CD4-positive, alpha-beta T cell (primary cell): ENCODE measurements around the gene SIRPB2. TPM values are rescaled to one million over a fixed set of nuclear protein-coding genes. Genes with fewer than 3 reads are reported as not detected.

ENCODE experiments used
- ATAC-seq: fragments of 200-7000 bp; cut with Tn5 transposase; one replicate; pipeline ENCODE4 v1.10.0; 2022; ENCODE audit warnings: mild to moderate bottlenecking; ENCODE audit not compliant: poor library complexity
- CTCF ChIA-PET: fragments of 350-600 bp; sonication (Branson Sonifier 250); formaldehyde crosslinking; loops from one replicate; lab custom pipeline; 2021; ENCODE audit warnings: antibody characterized with exemption, inconsistent platforms; lab: Charles Lee
- POLR2A ChIA-PET: fragments of 350-600 bp; sonication (Branson Sonifier 250); formaldehyde crosslinking; loops from one replicate; lab custom pipeline; 2021; ENCODE audit warnings: antibody characterized with exemption, inconsistent platforms; lab: Charles Lee
- DNase-seq, 14 experiments: peaks; one replicate each; pipeline ENCODE4 v3.0.0-alpha.2; 2013 to 2020; ENCODE audit warnings: mixed read lengths in 2 of 14
- H3K27ac ChIP-seq, 2 donors: one replicate each; pipeline versions ENCODE4 v1.5.1 to v1.7.0; 2013; ENCODE audit warnings: low read length in 2 of 2, low read depth in 1 of 2, mild to moderate bottlenecking in 1 of 2
- H3K27me3 ChIP-seq, 2 experiments: 1 replicate in 1 of 2; 2 replicates in 1 of 2; pipeline versions ENCODE4 v1.6.1 to v1.7.0; 2013; ENCODE audit warnings: low read length in 2 of 2, control low read depth in 1 of 2, mild to moderate bottlenecking in 1 of 2, moderate library complexity in 1 of 2; ENCODE audit not compliant: insufficient read depth in 2 of 2, control insufficient read depth in 1 of 2
- H3K36me3 ChIP-seq: one replicate; pipeline ENCODE4 v1.6.1; 2013; ENCODE audit warnings: low read length, control low read depth; ENCODE audit not compliant: insufficient read depth
- H3K4me1 ChIP-seq: one replicate; pipeline ENCODE4 v1.6.1; 2013; ENCODE audit warnings: low read length, control low read depth; ENCODE audit not compliant: insufficient read depth
- H3K4me3 ChIP-seq: one replicate; pipeline ENCODE4 v1.5.1; 2013; ENCODE audit warnings: mild to moderate bottlenecking, low read length, moderate library complexity
- H3K9me3 ChIP-seq, 2 experiments: 1 replicate in 1 of 2; 2 replicates in 1 of 2; pipeline versions ENCODE4 v1.6.1 to v1.7.0; 2013; ENCODE audit warnings: low read length in 2 of 2, mild to moderate bottlenecking in 2 of 2, control low read depth in 1 of 2, moderate library complexity in 1 of 2; ENCODE audit not compliant: control insufficient read depth in 1 of 2, insufficient read depth in 1 of 2
- H3K27ac Mint-ChIP-seq: one replicate; pipeline ENCODE4 v1.8.0; 2020; ENCODE audit warnings: mixed read lengths
- H3K27me3 Mint-ChIP-seq: one replicate; pipeline ENCODE4 v1.8.0; 2021; ENCODE audit warnings: mixed read lengths
- H3K36me3 Mint-ChIP-seq: one replicate; pipeline ENCODE4 v1.8.0; 2021; ENCODE audit warnings: low read depth, mixed read lengths
- H3K4me1 Mint-ChIP-seq: one replicate; pipeline ENCODE4 v1.8.0; 2021; ENCODE audit warnings: low read depth, mixed read lengths
- H3K4me3 Mint-ChIP-seq: one replicate; pipeline ENCODE4 v1.8.0; 2020; ENCODE audit warnings: mild to moderate bottlenecking, mixed read lengths
- H3K9me3 Mint-ChIP-seq: one replicate; pipeline ENCODE4 v1.8.0; 2020; ENCODE audit warnings: mixed read lengths
- intact Hi-C, 2 experiments: fragments of 100-400 bp; cut with DNase I in 1 of 2; cut with micrococcal nuclease in 1 of 2; formaldehyde crosslinking; loops; one replicate each; pipeline versions ENCODE4 v1.15.1 to v1.9.0; 2023 to 2025; cut with DNase I, micrococcal nuclease
- total RNA-seq, 174 experiments: library from RNA in 2 of 174; stranded (reverse) in 2 of 174; gene quantifications; one replicate each; pipeline ENCODE4 v1.2.3 and lab custom pipeline; 2021 to 2026
- TF ChIP-seq, protein P1 (sequence below): fragments of 200-600 bp; IDR thresholded peaks from one replicate; pipeline ENCODE4 v1.8.0; 2022; ENCODE audit warnings: antibody characterized with exemption, mild to moderate bottlenecking

SIRPB2 gene
- total RNA-seq, 2 experiments from 2014 or later = 0.20 to 0.49 TPM

DNA sequence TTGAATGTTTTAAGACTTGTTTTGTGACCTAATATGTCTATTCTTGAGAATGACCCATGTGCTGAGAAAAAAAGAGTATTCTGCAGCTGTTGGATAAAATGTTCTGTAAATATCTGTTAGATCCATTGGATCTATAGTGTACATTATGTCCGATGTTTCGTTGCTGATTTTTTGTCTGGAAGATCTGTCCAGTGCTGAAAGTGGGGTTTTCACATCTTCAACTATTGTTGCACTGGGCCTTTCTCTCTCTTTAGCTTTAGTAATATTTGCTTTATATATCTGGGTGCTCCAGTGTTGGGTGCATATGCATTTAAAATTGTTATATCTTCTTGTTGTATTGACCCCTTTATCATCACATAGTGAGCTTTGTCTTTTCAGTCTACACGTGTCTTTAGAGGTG, 5.7 kb upstream of the SIRPB2 start:
- Mint-ChIP-seq H3K4me1 (no peaks in the 10 kb centered on the region), H3K27ac (no peak overlapping the region), H3K27me3 (peaks cover 25% of the 10 kb centered on the region), H3K4me3 (no peak overlapping the region), H3K9me3 (no peaks in the 10 kb centered on the region), H3K36me3 (no peaks in the 10 kb centered on the region)
- POLR2A ChIA-PET = interaction anchor here (0.6 kb wide), 1 partner anchor 169 kb away, joined by 4 read pairs; no protein-coding TSS in a partner anchor
- no peaks in the 10 kb centered on the region for H3K4me1 ChIP-seq
- TF ChIP-seq, protein P1, sequence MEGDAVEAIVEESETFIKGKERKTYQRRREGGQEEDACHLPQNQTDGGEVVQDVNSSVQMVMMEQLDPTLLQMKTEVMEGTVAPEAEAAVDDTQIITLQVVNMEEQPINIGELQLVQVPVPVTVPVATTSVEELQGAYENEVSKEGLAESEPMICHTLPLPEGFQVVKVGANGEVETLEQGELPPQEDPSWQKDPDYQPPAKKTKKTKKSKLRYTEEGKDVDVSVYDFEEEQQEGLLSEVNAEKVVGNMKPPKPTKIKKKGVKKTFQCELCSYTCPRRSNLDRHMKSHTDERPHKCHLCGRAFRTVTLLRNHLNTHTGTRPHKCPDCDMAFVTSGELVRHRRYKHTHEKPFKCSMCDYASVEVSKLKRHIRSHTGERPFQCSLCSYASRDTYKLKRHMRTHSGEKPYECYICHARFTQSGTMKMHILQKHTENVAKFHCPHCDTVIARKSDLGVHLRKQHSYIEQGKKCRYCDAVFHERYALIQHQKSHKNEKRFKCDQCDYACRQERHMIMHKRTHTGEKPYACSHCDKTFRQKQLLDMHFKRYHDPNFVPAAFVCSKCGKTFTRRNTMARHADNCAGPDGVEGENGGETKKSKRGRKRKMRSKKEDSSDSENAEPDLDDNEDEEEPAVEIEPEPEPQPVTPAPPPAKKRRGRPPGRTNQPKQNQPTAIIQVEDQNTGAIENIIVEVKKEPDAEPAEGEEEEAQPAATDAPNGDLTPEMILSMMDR = no peak
- no peak for DNase-seq
- H3K27me3 ChIP-seq = peaks cover 0 to 22% of the 10 kb centered on the region in 2 experiments
- no peak overlapping the region for H3K27ac ChIP-seq
- CTCF ChIA-PET = no interaction called here
- H3K4me3 ChIP-seq = no peak overlapping the region
- no peaks in the 10 kb centered on the region for H3K36me3 ChIP-seq
- intact Hi-C loops = no loop called here
- ATAC-seq = no peak
- H3K9me3 ChIP-seq = no peaks in the 10 kb centered on the region

DNA sequence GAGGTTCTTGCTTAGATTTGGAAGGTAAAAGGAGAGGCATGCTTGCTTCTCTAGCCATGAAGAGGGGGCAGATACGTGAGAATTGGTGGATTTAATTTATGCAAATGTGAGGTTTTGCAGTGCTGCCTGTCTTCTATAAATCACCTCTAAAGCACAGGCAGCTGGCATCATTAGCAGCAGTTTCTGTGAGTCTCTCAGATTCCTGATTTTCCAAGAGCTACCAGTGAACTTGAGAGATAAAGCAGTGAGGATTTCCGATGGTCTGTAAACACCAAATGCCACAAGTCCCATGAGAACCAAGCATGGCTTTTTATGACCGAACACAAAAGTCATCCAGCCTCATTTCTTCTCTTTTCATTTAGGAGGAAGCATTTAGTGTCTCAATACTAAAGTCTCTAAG, 3.2 kb upstream of the SIRPB2 start:
- Histone ChIP-seq H3K27ac (no peak overlapping the region), H3K4me3 (no peak overlapping the region), H3K4me1 (no peaks in the 10 kb centered on the region), H3K36me3 (no peaks in the 10 kb centered on the region), H3K27me3 (peaks cover 0 to 7% of the 10 kb centered on the region in 2 experiments), H3K9me3 (no peaks in the 10 kb centered on the region)
- Mint-ChIP-seq H3K4me3 (no peak overlapping the region), H3K27me3 (peaks cover 17% of the 10 kb centered on the region), H3K36me3 (no peaks in the 10 kb centered on the region), H3K4me1 (peaks cover 6% of the 10 kb centered on the region), H3K9me3 (no peaks in the 10 kb centered on the region), H3K27ac (no peak overlapping the region)
- no peak for ATAC-seq
- ChIA-PET CTCF (interaction anchor here (1.1 to 1.4 kb wide), 2 partner anchors 9 kb away, joined by 3 to 5 read pairs; no protein-coding TSS in a partner anchor), POLR2A (no interaction called here)
- TF ChIP-seq, protein P1 = no peak
- DNase-seq = no peak
- intact Hi-C loops = no loop called here

DNA sequence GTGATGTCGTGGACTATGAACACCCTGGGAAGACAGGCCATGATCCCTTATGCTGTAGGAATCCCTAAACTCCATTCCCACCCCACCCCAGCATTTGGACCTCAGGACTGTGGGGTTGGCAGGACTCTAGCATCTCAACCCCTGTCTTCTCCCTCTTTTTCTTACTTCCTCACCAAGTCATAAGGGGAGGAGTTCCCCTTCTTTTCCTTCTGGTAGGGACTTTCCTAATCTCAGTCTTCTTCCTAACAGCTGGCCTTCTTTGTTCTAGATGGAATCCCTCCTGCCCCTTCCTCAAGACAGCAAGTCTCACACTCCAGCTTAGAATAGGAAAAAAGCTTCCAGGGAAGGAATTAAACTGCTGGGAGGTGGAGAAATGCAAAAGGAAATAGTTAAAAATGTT, 2.3 kb upstream of the SIRPB2 start:
- intact Hi-C loops = no loop called here
- H3K27me3 ChIP-seq = no peaks in the 10 kb centered on the region
- Mint-ChIP-seq H3K4me3 (no peak overlapping the region), H3K36me3 (no peaks in the 10 kb centered on the region), H3K27ac (no peak overlapping the region), H3K27me3 (peaks cover 26% of the 10 kb centered on the region), H3K4me1 (peaks cover 6% of the 10 kb centered on the region), H3K9me3 (no peaks in the 10 kb centered on the region)
- H3K27ac ChIP-seq = no peak overlapping the region
- ATAC-seq = no peak
- DNase-seq = peak in 1 of 14 experiments; percentile 28
- H3K9me3 ChIP-seq = no peaks in the 10 kb centered on the region
- TF ChIP-seq, protein P1 = no peak
- POLR2A ChIA-PET = no interaction called here
- H3K4me1 ChIP-seq = no peaks in the 10 kb centered on the region
- CTCF ChIA-PET = interaction anchor here (1.1 kb wide), 1 partner anchor 10 kb away, joined by 5 read pairs; no protein-coding TSS in a partner anchor
- no peak overlapping the region for H3K4me3 ChIP-seq
- no peaks in the 10 kb centered on the region for H3K36me3 ChIP-seq
